ENCODE results near the gene GPR35. TPM values are rescaled to one million over a fixed set of nuclear protein-coding genes. Genes with fewer than 3 reads are reported as not detected.
A peak's percentile ranks its signal among the peaks of the same experiment; 100 is the strongest.

GPR35 gene
- total RNA-seq, 2 donors from 2014 or later: 1.1 to 1.3 TPM

DNA sequence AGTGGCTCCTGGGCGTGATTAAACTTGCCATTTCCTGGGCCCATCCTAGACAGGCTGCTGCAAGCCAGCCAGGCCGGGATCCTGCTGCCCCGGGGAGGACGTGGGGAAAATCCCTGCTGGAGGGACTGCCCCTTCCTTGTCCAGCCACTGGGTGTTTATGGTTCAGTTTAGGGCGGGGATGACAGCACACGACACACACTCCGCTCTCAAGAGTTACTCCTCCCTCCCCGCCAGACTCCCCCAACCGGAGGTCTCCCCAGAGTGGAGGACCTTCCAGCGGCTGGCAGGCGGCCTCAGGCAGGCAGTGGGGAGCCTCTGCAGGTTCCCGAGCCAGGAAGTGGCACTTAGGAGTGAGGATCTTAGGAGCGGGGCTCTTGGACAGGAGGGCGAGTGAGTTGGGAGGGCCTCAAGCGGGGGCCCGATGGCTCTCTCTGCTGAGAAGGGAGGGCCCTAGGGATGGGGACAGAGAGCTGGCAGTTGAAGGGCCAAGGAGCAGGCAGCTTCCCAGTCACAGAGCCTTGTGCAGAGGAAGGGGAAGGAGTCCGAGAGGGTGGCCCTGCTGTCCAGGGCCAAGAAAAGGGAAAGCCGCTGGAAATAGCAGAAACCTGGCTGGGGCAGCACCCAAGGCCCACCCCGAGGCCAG is 5.7 kb upstream of the GPR35 start:
- DNase-seq (no peak), ATAC-seq (no peak)
- intact Hi-C loops (cut with DNase I): no loop called here

DNA sequence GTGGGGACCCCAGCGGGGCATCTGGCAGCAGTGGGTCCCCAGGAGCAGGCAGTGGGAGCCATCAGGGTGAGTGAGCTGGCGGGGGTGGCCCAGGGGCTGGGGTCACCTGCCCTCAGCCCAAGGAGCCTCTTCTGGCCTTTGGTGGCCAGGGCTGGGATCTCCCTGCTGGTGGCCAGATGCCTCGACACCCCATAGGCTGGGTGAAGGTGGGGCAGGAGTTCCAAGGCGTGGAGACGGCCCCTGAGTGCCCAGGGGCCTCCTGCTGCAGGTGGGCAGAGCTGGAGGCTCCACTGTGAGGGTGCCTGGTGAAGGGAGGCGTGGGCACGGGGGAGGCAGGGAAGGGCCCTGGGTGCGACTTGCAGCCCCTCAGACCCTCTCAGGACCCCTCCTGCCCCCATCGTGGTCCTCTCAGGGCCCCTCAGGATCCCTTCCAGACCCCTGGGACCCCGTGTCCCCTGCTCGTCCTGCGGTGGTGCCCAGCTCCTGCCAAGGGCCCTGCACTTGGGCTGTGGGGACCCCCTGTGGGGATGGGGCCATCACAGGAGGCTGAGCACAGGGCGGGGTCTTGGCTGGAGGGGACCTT is 5.0 kb upstream of the GPR35 start:
- ATAC-seq (no peak), DNase-seq (no peak)
- intact Hi-C loops (cut with DNase I): no loop called here

DNA sequence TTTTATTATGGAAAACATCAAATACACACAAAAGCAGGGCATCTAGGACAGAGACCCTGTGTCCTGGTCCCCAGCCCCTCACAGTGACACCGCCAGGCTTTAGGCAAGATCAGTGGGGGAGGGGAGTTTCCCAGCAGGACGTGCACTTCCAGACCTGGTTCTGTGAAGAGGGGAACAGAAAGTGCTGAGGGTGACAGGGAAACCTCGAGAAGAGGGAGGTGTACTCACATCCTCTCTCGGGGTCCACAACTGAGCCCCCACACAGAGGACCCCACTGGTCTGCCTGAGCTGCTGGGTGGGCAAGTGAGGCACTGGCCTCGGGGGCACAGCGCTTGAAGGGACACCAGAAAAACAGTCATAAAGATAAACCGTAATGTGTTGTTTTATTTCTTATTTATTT is 4.4 kb upstream of the GPR35 start:
- ATAC-seq (no peak), DNase-seq (no peak)
- intact Hi-C loops (cut with DNase I): no loop called here

DNA sequence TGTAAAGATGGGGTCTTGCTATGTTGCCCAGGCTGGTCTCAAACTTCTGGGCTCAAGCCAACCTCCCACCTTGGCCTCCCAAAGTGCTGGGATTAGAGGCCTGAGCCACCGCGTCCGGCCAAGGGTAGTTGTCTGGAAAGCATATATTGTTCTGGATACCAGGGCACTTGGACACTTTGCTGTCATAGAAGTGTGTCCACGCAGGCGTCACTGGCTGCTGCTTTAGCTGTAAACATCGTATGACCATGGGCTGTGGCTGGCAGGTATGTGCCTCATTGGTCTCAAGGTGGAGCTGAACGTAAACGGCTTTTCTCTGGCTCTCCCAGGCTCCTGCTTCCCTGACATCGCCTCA is 3.2 kb upstream of the GPR35 start:
- DNase-seq: peak; percentile 6
- no peak for ATAC-seq
- intact Hi-C loops (cut with DNase I): no loop called here

DNA sequence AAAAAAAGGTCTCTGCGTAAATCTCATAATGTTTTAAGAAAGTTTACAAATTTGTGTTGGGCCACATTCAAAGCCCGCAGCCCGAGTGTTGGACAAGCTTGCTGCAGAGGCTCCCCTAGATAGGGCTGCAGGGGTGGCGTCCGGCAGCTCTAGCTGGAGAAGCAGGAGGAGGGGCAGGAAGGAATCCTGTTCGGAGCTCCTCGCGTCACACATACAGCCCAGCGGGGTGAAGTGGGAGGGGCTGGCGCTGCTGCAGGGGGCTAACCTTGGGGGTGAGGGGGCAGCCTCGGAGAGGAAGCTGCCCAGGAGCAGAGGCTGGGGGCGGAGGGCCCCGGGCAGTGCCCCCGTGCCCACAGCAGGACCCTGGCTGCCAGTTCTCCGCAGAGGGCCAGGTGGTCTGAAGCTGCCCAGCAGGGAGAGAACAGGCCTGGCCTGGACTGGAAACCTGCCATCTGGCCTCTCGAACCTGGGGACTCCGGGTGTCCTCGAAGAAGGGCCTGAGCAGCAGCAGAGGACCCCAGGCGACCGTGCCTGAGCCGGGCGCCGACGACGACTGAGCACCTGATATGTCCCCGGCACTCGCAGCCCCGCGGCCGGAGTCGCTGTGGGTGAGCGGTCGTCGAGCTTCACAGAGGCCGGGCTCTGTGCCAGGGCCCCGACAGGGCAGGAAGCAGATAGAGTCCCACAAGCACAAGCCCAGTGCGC is 2.6 kb upstream of the GPR35 start:
- peak; percentile 29 for DNase-seq
- no peak for ATAC-seq
- intact Hi-C loops (cut with DNase I): no loop called here

DNA sequence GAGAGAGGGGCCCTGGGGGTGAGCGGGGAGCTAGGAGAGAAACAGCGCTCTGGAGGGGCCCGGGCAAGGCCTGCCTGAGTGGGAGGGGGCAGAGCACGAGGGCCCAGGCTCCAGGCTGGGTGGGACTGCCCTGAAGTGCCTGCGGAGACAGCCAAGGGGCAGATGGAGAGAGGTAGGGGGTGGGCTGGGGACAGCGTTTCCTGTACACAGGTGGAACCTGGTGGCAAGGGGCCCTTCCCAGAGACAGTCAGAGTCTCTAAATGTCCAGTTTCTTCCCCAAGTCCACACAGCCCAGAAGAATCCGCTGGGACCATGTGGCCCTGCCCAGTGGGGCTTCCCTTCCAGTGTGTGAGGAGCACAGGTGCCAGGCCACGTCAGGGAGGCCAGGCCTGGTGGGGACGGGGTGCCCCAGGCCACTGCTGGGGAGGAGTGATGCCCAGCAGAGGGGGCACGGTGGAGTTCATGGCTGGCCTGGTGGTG is 1.7 kb upstream of the GPR35 start:
- intact Hi-C loops (cut with DNase I): no loop called here
- DNase-seq: peak; percentile 9
- no peak for ATAC-seq

DNA sequence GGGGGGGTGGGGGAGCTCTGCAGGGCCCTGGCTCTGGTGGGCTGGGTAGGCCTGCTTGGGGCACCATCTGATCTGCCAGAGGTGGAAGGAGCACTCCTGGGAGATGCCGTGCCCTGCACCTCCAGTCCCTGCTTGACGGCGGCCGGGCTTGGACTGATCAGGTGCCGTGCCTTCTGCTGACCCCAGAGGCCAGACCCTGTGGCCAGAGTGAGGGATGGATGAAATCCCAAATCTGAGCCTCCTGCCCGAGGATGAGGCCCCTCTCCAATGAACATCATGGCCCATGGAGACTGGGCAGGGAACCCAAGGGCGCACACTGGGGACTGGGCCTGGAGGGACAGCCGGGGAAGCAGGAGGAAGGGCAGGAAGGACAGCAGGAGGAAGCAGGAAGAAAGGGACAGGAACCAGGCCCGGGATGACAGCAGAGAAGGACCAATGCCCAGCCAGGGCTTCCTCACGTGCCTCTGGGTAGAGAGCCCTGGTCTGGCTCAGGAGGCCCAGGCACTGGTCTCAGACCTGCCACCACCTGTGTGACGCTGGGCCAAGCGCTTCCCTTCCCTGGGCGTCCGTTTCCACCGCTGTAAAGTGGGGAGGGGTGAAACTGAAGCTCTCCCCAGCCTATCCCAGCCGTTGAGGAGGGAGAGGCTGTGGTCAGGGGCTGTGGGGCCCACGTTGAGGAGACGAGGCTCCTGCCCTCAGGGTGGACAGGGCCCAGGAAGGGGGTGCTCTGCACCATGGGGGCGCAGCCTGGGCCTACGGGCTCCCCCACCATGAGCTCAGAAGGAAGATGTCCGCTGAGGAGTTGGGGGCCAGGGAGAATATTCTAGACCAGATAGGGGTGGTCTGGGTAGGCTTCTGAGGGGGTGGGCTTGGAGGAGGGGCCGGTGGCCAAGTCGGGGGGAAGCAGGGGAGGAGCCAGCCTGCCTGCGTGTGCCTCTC is 1.0 kb upstream of the GPR35 start:
- intact Hi-C loops (cut with DNase I): no loop called here
- DNase-seq: peak; percentile 14
- peak in 1 of 2 donors; percentile 20 for ATAC-seq

DNA sequence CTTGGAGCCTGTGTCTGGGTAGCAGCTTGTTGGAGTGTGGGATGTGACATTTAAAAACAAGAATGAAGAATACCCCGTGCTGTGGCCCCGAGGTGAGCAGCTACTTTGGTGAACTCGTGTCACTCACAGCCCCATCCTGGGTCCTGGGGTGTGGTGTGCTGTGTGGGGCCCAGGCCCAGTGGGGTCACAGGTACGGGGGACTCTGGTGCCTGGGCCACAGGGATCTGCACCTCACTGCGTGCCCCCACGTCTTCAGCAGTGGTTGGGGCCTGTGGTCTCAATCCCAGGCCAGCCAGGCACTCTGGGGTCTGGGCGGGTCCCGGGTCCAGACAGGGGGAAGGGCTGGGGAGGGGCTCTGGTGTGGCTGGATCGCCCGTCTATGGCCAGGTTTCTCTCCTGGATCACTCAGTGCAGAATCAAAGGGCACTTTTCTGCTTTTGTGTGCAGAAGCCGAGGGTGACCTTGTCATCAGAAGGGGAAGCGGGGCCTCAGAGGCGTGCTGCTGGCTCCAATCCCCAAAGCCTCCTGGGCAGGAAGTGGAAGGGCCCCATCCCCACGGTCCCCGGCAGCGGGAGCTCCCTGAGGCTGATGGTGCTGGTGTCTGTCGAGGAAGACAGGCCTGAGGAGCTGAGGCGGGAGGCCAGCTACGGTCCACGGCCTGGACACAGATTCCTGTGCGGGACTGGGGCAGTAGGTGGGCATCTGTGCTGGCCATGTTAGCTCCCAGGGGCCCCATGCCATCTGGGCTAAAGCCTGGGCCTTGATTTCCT is 1.4 kb downstream of the GPR35 start:
- peak; percentile 27 for DNase-seq
- ATAC-seq: no peak

DNA sequence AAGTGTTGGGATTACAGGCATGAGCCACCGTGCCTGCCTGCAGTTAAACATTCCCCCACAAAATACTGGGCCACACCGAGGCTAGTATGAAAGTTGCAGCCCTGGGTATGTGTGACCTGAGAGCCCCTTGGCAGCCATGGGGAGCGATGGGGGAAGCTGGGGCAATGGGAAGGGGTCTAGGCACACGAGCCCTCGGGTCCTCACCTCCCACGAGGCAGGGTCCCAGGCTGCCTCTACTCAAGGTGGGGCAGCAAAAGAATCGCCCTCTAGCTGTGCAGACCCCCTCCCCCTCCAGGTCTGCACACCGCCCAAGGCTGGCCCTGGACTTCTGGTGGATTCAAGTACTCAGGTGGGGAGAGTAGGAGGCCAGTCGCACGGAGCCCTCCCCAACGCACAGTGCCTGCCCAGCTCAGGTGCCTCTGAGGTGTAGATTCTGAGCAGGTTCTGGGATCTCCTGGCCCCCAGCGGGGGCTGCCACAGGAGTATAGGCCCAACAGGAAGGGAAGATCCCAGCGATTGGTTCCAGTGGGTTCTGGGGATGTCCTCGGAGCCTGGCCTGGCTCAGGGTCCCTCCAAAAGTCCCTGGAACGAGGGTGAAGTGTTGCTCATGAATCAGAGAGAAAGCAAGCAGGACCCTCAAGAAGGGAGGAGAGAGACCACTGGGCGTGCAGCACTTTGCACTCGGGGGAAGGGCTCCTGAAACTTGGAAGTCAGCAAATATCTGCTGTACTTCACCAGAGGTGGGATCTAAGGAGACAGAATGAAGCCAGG is 2.6 kb downstream of the GPR35 start:
- intact Hi-C loops (cut with DNase I): no loop called here
- ATAC-seq: no peak
- DNase-seq: no peak

More for the DNA sequence above, 1.4 kb downstream of the GPR35 start:
- intact Hi-C loops (cut with DNase I): no loop called here

DNA sequence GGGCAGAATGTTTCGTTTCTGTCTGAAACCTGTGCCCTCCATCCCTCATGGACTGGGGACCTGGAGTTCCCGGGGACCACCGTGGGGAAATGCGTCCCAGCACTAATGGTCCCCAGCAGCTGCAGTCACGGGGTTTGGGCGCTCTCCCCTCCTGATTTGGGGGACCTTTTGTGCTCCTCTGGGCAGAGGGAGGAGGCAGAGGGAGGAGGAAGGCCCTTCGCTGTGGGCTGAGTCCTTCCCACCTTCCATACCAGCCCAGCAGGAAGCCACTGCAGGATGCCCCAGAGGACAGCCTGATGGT is 3.2 kb downstream of the GPR35 start:
- ATAC-seq (no peak), DNase-seq (no peak)
- intact Hi-C loops (cut with DNase I): no loop called here

DNA sequence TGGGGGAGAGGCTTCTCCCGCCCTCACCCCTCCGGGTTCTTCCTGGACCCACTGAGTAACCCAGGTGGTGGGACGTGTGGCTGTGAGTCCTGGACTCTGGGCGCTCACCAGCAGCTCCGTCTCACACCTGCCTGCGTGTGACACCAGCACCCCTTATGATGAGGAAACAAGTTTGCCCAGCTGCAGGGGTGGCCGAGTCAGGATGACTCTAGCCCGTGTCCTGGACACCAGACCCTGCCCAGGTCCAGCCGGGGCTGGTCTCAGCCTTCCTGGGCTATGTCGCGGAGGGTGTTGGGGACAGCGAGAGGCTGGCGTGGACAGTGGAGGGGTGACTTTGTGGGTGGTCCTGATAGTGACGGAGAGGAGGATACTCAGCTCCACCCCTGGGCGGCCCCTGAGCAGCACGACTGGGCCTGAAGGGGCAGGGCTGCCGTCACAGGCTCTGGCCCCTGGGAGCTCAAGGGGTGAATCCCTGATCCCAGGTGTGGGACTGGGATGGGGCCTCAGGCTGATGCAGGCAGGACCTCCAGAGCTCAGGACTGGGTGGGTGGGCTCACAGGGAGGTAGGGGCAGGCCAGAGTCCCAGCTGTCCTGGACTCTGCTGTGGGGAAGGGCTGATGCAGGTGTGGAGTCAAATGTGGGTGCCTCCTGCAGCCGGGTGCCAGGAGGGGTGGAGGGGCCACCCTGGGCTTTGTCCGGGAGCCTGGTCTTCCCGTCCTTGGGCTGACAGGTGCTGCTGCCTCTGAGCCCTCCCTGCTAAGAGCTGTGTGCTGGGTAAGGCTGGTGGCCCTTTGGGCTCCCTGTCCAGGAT is 3.7 kb downstream of the GPR35 start:
- intact Hi-C loops (cut with DNase I): no loop called here
- peak; percentile 18 for DNase-seq
- ATAC-seq: no peak

DNA sequence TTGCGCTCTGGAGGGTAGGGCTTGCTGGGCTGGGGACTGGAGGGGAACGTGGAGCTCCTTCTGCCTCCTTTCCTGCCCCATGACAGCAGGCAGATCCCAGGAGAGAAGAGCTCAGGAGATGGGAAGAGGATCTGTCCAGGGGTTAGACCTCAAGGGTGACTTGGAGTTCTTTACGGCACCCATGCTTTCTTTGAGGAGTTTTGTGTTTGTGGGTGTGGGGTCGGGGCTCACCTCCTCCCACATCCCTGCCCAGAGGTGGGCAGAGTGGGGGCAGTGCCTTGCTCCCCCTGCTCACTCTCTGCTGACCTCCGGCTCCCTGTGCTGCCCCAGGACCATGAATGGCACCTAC is 4.3 kb downstream of the GPR35 start:
- intact Hi-C loops (cut with DNase I): no loop called here

DNA sequence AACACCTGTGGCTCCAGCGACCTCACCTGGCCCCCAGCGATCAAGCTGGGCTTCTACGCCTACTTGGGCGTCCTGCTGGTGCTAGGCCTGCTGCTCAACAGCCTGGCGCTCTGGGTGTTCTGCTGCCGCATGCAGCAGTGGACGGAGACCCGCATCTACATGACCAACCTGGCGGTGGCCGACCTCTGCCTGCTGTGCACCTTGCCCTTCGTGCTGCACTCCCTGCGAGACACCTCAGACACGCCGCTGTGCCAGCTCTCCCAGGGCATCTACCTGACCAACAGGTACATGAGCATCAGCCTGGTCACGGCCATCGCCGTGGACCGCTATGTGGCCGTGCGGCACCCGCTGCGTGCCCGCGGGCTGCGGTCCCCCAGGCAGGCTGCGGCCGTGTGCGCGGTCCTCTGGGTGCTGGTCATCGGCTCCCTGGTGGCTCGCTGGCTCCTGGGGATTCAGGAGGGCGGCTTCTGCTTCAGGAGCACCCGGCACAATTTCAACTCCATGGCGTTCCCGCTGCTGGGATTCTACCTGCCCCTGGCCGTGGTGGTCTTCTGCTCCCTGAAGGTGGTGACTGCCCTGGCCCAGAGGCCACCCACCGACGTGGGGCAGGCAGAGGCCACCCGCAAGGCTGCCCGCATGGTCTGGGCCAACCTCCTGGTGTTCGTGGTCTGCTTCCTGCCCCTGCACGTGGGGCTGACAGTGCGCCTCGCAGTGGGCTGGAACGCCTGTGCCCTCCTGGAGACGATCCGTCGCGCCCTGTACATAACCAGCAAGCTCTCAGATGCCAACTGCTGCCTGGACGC is 4.9 kb downstream of the GPR35 start:
- no peak for ATAC-seq
- intact Hi-C loops (cut with DNase I): no loop called here
- peak; percentile 17 for DNase-seq

More for the DNA sequence above, 4.3 kb downstream of the GPR35 start:
- ATAC-seq (no peak), DNase-seq (no peak)

DNA sequence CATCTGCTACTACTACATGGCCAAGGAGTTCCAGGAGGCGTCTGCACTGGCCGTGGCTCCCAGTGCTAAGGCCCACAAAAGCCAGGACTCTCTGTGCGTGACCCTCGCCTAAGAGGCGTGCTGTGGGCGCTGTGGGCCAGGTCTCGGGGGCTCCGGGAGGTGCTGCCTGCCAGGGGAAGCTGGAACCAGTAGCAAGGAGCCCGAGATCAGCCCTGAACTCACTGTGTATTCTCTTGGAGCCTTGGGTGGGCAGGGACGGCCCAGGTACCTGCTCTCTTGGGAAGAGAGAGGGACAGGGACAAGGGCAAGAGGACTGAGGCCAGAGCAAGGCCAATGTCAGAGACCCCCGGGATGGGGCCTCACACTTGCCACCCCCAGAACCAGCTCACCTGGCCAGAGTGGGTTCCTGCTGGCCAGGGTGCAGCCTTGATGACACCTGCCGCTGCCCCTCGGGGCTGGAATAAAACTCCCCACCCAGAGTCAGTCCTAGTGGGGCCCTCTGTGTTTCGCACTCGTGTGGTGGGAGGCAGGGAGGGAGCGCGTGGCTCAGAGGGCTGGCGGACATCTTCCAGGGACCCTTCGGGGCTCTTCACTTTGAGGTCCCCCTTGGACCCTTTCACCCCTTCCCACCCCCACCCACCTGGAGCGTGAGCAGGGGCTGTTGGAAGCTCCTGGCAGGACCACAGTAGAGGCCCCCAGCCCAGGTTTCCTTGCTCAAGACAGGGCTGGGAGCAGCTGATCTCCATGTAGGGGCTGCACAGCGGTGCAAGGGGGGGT is 5.7 kb downstream of the GPR35 start:
- intact Hi-C loops (cut with DNase I): no loop called here
- ATAC-seq: no peak
- DNase-seq: no peak

DNA sequence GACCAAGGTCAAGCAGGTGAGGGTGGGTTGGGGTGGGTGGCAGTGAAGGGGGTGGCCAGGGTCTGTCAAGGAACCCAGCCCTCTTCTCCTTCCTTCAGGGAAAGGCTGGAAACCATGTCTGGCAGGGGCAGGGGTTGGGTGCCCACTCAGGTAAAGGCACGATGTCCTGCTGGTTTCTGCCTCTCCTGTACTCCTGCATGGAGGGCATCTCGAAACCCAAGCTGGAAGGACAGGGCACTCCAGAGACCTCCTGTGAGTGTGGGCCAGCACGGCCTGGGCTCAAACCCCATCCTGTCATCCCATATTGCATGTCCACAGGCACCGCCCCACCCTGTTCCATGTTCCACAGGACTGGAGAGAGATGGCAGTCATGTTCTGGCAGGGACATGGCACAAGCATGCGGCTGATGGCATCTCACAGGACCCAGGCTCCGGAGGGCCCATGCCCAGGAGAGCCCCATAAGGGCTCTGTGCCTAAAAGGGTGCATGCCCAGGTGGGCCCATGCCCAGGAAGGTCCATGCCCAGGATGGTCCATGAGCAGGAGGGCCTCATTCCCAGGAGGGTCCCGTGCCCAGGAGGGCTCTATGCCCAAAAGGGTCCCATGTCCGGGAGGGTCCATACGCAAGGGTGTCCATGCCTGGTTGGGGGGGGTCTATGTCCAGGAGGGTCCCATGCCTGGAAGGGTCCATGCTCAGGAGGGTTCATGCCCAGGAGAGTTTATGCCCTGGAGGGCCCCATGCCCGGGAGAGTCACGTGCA is 6.4 kb downstream of the GPR35 start:
- intact Hi-C loops (cut with DNase I): no loop called here

More for the DNA sequence above, 6.4 kb downstream of the GPR35 start:
- no peak for DNase-seq
- no peak for ATAC-seq
